ENCODE measurements around the gene CDC42SE2. TPM values are rescaled to one million over a fixed set of nuclear protein-coding genes. Genes with fewer than 3 reads are reported as not detected.
"Not testable (repeated sequence)": the region's sequence is repeated elsewhere in the genome, so short reads cannot be mapped to it uniquely, and the experiment has no call there.

The CDC42SE2 gene
- total RNA-seq, 2 donors from 2014 or later: 147 to 151 TPM

- Mint-ChIP-seq H3K27ac (no peak overlapping the region), H3K4me1 (ENCODE audit: low read depth) (peaks cover 15% of the 10 kb centered on the region), H3K9me3 (no peaks in the 10 kb centered on the region), H3K27me3 (ENCODE audit: low read depth) (no peaks in the 10 kb centered on the region), H3K36me3 (ENCODE audit: insufficient read depth in 2 of 2) (no peaks in the 10 kb centered on the region), H3K4me3 (no peak overlapping the region)
- no peak for ATAC-seq (replicated peaks in 1 of 2)
- DNase-seq: no peak
These were observed 37.0 kb upstream of the CDC42SE2 start for GRCh38 chr5:131226899-131227298.

- Mint-ChIP-seq H3K36me3 (ENCODE audit: insufficient read depth in 2 of 2) (no peaks in the 10 kb centered on the region), H3K4me1 (ENCODE audit: low read depth) (peaks cover 15% of the 10 kb centered on the region), H3K4me3 (no peak overlapping the region), H3K9me3 (no peaks in the 10 kb centered on the region), H3K27me3 (ENCODE audit: low read depth) (no peaks in the 10 kb centered on the region), H3K27ac (no peak overlapping the region)
- DNase-seq: no peak
- ATAC-seq (replicated peaks in 1 of 2): no peak
These were observed 35.2 kb upstream of the CDC42SE2 start for GRCh38 chr5:131228646-131229045.

GRCh38 chr5:131229623-131230022, 34.2 kb upstream of the CDC42SE2 start:
- Mint-ChIP-seq H3K36me3 (ENCODE audit: insufficient read depth in 2 of 2) (no peaks in the 10 kb centered on the region), H3K9me3 (no peaks in the 10 kb centered on the region)

GRCh38 chr5:131230406-131230805, 33.4 kb upstream of the CDC42SE2 start:
- Mint-ChIP-seq H3K36me3 (ENCODE audit: insufficient read depth in 2 of 2) (no peaks in the 10 kb centered on the region), H3K4me1 (ENCODE audit: low read depth) (peaks cover 15% of the 10 kb centered on the region), H3K27ac (no peak overlapping the region), H3K27me3 (ENCODE audit: low read depth) (no peaks in the 10 kb centered on the region), H3K9me3 (no peaks in the 10 kb centered on the region), H3K4me3 (no peak overlapping the region)
- no peak for ATAC-seq (replicated peaks in 1 of 2)
- no peak for DNase-seq

More at GRCh38 chr5:131229623-131230022, 34.2 kb upstream of the CDC42SE2 start:
- H3K4me1 Mint-ChIP-seq (ENCODE audit: low read depth): peaks cover 15% of the 10 kb centered on the region
- H3K4me3 Mint-ChIP-seq: no peak overlapping the region
- ATAC-seq (replicated peaks in 1 of 2): no peak
- H3K27ac Mint-ChIP-seq: no peak overlapping the region
- no peak for DNase-seq
- no peaks in the 10 kb centered on the region for H3K27me3 Mint-ChIP-seq (ENCODE audit: low read depth)

GRCh38 chr5:131239686-131240085, 24.2 kb upstream of the CDC42SE2 start:
- ATAC-seq (replicated peaks in 1 of 2) (no peak), DNase-seq (no peak)
- Mint-ChIP-seq H3K9me3 (peaks cover 0 to 1% of the 10 kb centered on the region in 2 donors), H3K27me3 (ENCODE audit: low read depth) (no peaks in the 10 kb centered on the region), H3K4me3 (no peak overlapping the region), H3K36me3 (ENCODE audit: insufficient read depth in 2 of 2) (no peaks in the 10 kb centered on the region), H3K27ac (no peak overlapping the region), H3K4me1 (ENCODE audit: low read depth) (peaks cover 9% of the 10 kb centered on the region)

- Mint-ChIP-seq H3K4me3 (no peak overlapping the region), H3K9me3 (peaks cover 3 to 4% of the 10 kb centered on the region in 2 donors), H3K4me1 (ENCODE audit: low read depth) (peaks cover 9% of the 10 kb centered on the region), H3K27me3 (ENCODE audit: low read depth) (no peaks in the 10 kb centered on the region), H3K27ac (no peak overlapping the region), H3K36me3 (ENCODE audit: insufficient read depth in 2 of 2) (peaks cover 4 to 8% of the 10 kb centered on the region in 2 donors)
- DNase-seq: no peak
- ATAC-seq (replicated peaks in 1 of 2): peak; percentile 81 to 89
These were observed 21.1 kb upstream of the CDC42SE2 start for GRCh38 chr5:131242728-131243255.

GRCh38 chr5:131245312-131245711, 18.5 kb upstream of the CDC42SE2 start:
- Mint-ChIP-seq H3K27ac (peak overlapping the region; percentile 33), H3K9me3 (peaks cover 3 to 4% of the 10 kb centered on the region in 2 donors), H3K4me3 (no peak overlapping the region), H3K4me1 (ENCODE audit: low read depth) (peaks cover 24% of the 10 kb centered on the region), H3K36me3 (ENCODE audit: insufficient read depth in 2 of 2) (peaks cover 4 to 8% of the 10 kb centered on the region in 2 donors), H3K27me3 (ENCODE audit: low read depth) (no peaks in the 10 kb centered on the region)
- ATAC-seq (replicated peaks in 1 of 2) (no peak), DNase-seq (no peak)

GRCh38 chr5:131245948-131246347, 17.9 kb upstream of the CDC42SE2 start:
- Mint-ChIP-seq H3K4me3 (no peak overlapping the region), H3K27ac (no peak overlapping the region), H3K4me1 (ENCODE audit: low read depth) (peaks cover 30% of the 10 kb centered on the region), H3K36me3 (ENCODE audit: insufficient read depth in 2 of 2) (peaks cover 4 to 8% of the 10 kb centered on the region in 2 donors), H3K9me3 (peaks cover 3 to 4% of the 10 kb centered on the region in 2 donors), H3K27me3 (ENCODE audit: low read depth) (no peaks in the 10 kb centered on the region)
- ATAC-seq (replicated peaks in 1 of 2): no peak
- DNase-seq: no peak

GRCh38 chr5:131246504-131246903, 17.3 kb upstream of the CDC42SE2 start:
- peaks cover 35% of the 10 kb centered on the region for H3K4me1 Mint-ChIP-seq (ENCODE audit: low read depth)
- no peak overlapping the region for H3K27ac Mint-ChIP-seq
- peaks cover 4 to 8% of the 10 kb centered on the region in 2 donors for H3K36me3 Mint-ChIP-seq (ENCODE audit: insufficient read depth in 2 of 2)
- DNase-seq (no peak), ATAC-seq (replicated peaks in 1 of 2) (no peak)
- peaks cover 3 to 4% of the 10 kb centered on the region in 2 donors for H3K9me3 Mint-ChIP-seq
- no peaks in the 10 kb centered on the region for H3K27me3 Mint-ChIP-seq (ENCODE audit: low read depth)
- no peak overlapping the region for H3K4me3 Mint-ChIP-seq

GRCh38 chr5:131250751-131251475, 12.9 kb upstream of the CDC42SE2 start:
- Mint-ChIP-seq H3K4me3 (peak overlapping the region; percentile 67 to 95), H3K27ac (peak overlapping the region; percentile 98), H3K9me3 (peaks cover 0 to 2% of the 10 kb centered on the region in 2 donors), H3K36me3 (ENCODE audit: insufficient read depth in 2 of 2) (peaks cover 5 to 7% of the 10 kb centered on the region in 2 donors), H3K27me3 (ENCODE audit: low read depth) (no peaks in the 10 kb centered on the region), H3K4me1 (ENCODE audit: low read depth) (peaks cover 68% of the 10 kb centered on the region)
- DNase-seq: no peak
- no peak for ATAC-seq (replicated peaks in 1 of 2)

GRCh38 chr5:131252824-131253171, 11.1 kb upstream of the CDC42SE2 start:
- peak; percentile 64 to 71 for ATAC-seq (replicated peaks in 1 of 2)
- peak; percentile 76 to 78 for DNase-seq
- H3K27me3 Mint-ChIP-seq (ENCODE audit: low read depth): no peaks in the 10 kb centered on the region
- peaks cover 85% of the 10 kb centered on the region for H3K4me1 Mint-ChIP-seq (ENCODE audit: low read depth)
- H3K9me3 Mint-ChIP-seq: no peaks in the 10 kb centered on the region
- peaks cover 1 to 7% of the 10 kb centered on the region in 2 donors for H3K36me3 Mint-ChIP-seq (ENCODE audit: insufficient read depth in 2 of 2)
- peak overlapping the region; percentile 98 for H3K27ac Mint-ChIP-seq
- peak overlapping the region; percentile 91 to 95 for H3K4me3 Mint-ChIP-seq

- not testable (repeated sequence) for ATAC-seq (replicated peaks in 1 of 2); H3K9me3 Mint-ChIP-seq; DNase-seq; H3K27me3 Mint-ChIP-seq (ENCODE audit: low read depth)
- peak overlapping the region; percentile 92 to 95 for H3K4me3 Mint-ChIP-seq
- H3K4me1 Mint-ChIP-seq (ENCODE audit: low read depth): peaks cover 96% of the 10 kb centered on the region
- peak overlapping the region; percentile 98 for H3K27ac Mint-ChIP-seq
- H3K36me3 Mint-ChIP-seq (ENCODE audit: insufficient read depth in 2 of 2): peaks cover 1 to 15% of the 10 kb centered on the region in 2 donors
These were observed 9.8 kb upstream of the CDC42SE2 start for GRCh38 chr5:131254025-131254424.

- H3K4me1 Mint-ChIP-seq (ENCODE audit: low read depth): peaks cover 96% of the 10 kb centered on the region
- H3K36me3 Mint-ChIP-seq (ENCODE audit: insufficient read depth in 2 of 2): peaks cover 1 to 15% of the 10 kb centered on the region in 2 donors
- H3K9me3 Mint-ChIP-seq: no peaks in the 10 kb centered on the region
- H3K27ac Mint-ChIP-seq: peak overlapping the region; percentile 98
- H3K27me3 Mint-ChIP-seq (ENCODE audit: low read depth): no peaks in the 10 kb centered on the region
- DNase-seq (no peak), ATAC-seq (replicated peaks in 1 of 2) (peak; percentile 49 to 62)
- H3K4me3 Mint-ChIP-seq: peak overlapping the region; percentile 92 to 95
These were observed 9.1 kb upstream of the CDC42SE2 start for GRCh38 chr5:131254741-131255140.

GRCh38 chr5:131256507-131256823, 7.4 kb upstream of the CDC42SE2 start:
- H3K27me3 Mint-ChIP-seq (ENCODE audit: low read depth): no peaks in the 10 kb centered on the region
- H3K9me3 Mint-ChIP-seq: no peaks in the 10 kb centered on the region
- ATAC-seq (replicated peaks in 1 of 2) (no peak), DNase-seq (no peak)
- H3K27ac Mint-ChIP-seq: peak overlapping the region; percentile 95
- peak overlapping the region; percentile 78 to 82 for H3K4me3 Mint-ChIP-seq
- peaks cover 1 to 18% of the 10 kb centered on the region in 2 donors for H3K36me3 Mint-ChIP-seq (ENCODE audit: insufficient read depth in 2 of 2)
- peaks cover 92% of the 10 kb centered on the region for H3K4me1 Mint-ChIP-seq (ENCODE audit: low read depth)
